ENCODE data around the gene FADS3. TPM values are rescaled to one million over a fixed set of nuclear protein-coding genes. Genes with fewer than 3 reads are reported as not detected.

FADS3 gene
- total RNA-seq, 4 donors from 2014 or later = 19.5 to 96.9 (median 31.6) TPM

- Histone ChIP-seq H3K9me3 (no peaks in the 10 kb centered on the region), H3K4me1 (no peaks in the 10 kb centered on the region), H3K4me3 (no peak overlapping the region), H3K27me3 (no peaks in the 10 kb centered on the region), H3K36me3 (no peaks in the 10 kb centered on the region), H3K27ac (no peak overlapping the region)
- DNase-seq = no peak
- in situ Hi-C loops (cut with MboI; ENCODE audit: low pct_ligation_motif_present in 1 of 4, low pct_unique_long_range_greater_than_20kb in 1 of 4, low sequenced_read_pairs in 3 of 4) = no loop called here
- WGBS, 2 donors (ENCODE audit: low coverage in 1 of 2) = 90 to 91% methylated on average over 2 to 12 of the region's 12 CpGs
- TF ChIP-seq POLR2AphosphoS5 (IDR thresholded peaks at IDR 0.05) (no peak), POLR2A (IDR thresholded peaks at IDR 0.05) (no peak), EP300 (IDR thresholded peaks at IDR 0.05; ENCODE audit: low read depth) (no peak)
- TF ChIP-seq, protein P1, sequence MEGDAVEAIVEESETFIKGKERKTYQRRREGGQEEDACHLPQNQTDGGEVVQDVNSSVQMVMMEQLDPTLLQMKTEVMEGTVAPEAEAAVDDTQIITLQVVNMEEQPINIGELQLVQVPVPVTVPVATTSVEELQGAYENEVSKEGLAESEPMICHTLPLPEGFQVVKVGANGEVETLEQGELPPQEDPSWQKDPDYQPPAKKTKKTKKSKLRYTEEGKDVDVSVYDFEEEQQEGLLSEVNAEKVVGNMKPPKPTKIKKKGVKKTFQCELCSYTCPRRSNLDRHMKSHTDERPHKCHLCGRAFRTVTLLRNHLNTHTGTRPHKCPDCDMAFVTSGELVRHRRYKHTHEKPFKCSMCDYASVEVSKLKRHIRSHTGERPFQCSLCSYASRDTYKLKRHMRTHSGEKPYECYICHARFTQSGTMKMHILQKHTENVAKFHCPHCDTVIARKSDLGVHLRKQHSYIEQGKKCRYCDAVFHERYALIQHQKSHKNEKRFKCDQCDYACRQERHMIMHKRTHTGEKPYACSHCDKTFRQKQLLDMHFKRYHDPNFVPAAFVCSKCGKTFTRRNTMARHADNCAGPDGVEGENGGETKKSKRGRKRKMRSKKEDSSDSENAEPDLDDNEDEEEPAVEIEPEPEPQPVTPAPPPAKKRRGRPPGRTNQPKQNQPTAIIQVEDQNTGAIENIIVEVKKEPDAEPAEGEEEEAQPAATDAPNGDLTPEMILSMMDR (IDR thresholded peaks at IDR 0.05) = no peak
- intact Hi-C loops (cut with DNase I; ENCODE audit: low total_unique reads) = no loop called here
Observed at GRCh38 chr11:61841636-61842527, 49.5 kb downstream of the FADS3 start.

GRCh38 chr11:61840371-61840770, 51.0 kb downstream of the FADS3 start:
- Histone ChIP-seq H3K9me3 (no peaks in the 10 kb centered on the region), H3K36me3 (no peaks in the 10 kb centered on the region), H3K4me1 (peaks cover 0 to under 1% (median 0%) of the 10 kb centered on the region in 4 donors), H3K4me3 (no peak overlapping the region), H3K27ac (no peak overlapping the region), H3K27me3 (no peaks in the 10 kb centered on the region)
- in situ Hi-C loops (cut with MboI; ENCODE audit: low pct_ligation_motif_present in 1 of 4, low pct_unique_long_range_greater_than_20kb in 1 of 4, low sequenced_read_pairs in 3 of 4) (no loop called here), intact Hi-C loops (cut with DNase I; ENCODE audit: low total_unique reads) (no loop called here)
- WGBS, 2 donors (ENCODE audit: low coverage in 1 of 2) = 91% methylated on average over 7 of the region's 7 CpGs; no CpG with 5 or more reads in 1 of the 2 donors
- no peak for DNase-seq
- no peak for TF ChIP-seq POLR2A (IDR thresholded peaks at IDR 0.05)
- TF ChIP-seq, protein P1 (IDR thresholded peaks at IDR 0.05) = no peak
- no peak for TF ChIP-seq POLR2AphosphoS5 (IDR thresholded peaks at IDR 0.05)
- no peak for TF ChIP-seq EP300 (IDR thresholded peaks at IDR 0.05; ENCODE audit: low read depth)

DNA sequence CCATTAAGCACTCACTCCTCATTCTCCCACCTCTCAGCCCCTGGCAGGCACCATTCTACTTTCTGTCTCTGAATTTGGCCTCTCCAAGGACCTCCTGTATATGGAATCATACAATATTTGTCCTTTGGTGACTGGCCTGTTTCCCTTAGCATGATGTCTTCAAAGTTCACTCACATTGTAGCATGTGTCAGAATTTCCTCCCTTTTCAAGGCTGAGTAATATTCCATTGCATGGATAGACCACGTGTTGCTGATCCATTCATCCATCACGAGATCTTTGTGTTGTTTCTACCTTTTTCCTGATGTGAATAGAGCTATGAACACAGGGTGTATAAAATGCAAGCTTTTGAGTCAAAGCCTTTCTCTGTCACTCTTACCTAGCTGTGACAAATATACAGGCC, 51.6 kb downstream of the FADS3 start:
- H3K9me3 ChIP-seq = no peaks in the 10 kb centered on the region
- WGBS, 2 donors (ENCODE audit: low coverage in 1 of 2) = 86 to 95% methylated on average over 2 of the region's 2 CpGs
- no peaks in the 10 kb centered on the region for H3K36me3 ChIP-seq
- in situ Hi-C loops (cut with MboI; ENCODE audit: low pct_ligation_motif_present in 1 of 4, low pct_unique_long_range_greater_than_20kb in 1 of 4, low sequenced_read_pairs in 3 of 4) = no loop called here
- DNase-seq = no peak
- H3K27ac ChIP-seq = no peak overlapping the region
- peaks cover 0 to 7% (median 2%) of the 10 kb centered on the region in 4 donors for H3K4me1 ChIP-seq
- intact Hi-C loops (cut with DNase I; ENCODE audit: low total_unique reads) = no loop called here
- no peaks in the 10 kb centered on the region for H3K27me3 ChIP-seq
- TF ChIP-seq POLR2A (IDR thresholded peaks at IDR 0.05) = no peak
- no peak for TF ChIP-seq POLR2AphosphoS5 (IDR thresholded peaks at IDR 0.05)
- no peak for TF ChIP-seq EP300 (IDR thresholded peaks at IDR 0.05; ENCODE audit: low read depth)
- TF ChIP-seq, protein P1 (IDR thresholded peaks at IDR 0.05) = no peak
- H3K4me3 ChIP-seq = no peak overlapping the region

DNA sequence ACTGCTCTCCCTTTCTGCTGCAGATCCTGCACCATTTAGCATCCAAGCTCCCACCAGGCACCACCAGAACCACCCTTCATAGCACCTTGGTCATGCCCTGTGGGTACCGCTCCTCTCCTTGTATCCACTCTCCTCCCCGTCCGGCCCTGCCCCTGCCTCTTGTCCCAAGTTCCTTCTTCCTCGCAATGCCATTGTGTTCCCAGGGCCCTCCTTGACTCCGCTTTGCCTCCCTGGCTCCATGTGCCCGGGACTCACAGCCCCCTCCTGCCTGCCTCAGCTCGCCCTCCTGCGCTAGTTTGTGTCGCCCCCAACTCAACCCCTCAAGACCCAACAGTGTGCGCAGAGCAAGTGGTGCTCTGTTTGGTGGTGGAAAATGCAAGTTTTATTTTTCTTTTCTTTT, 52.4 kb downstream of the FADS3 start:
- H3K27me3 ChIP-seq = no peaks in the 10 kb centered on the region
- TF ChIP-seq, protein P1 (IDR thresholded peaks at IDR 0.05) = no peak
- no peak for TF ChIP-seq POLR2A (IDR thresholded peaks at IDR 0.05)
- TF ChIP-seq POLR2AphosphoS5 (IDR thresholded peaks at IDR 0.05) = no peak
- no peak for TF ChIP-seq EP300 (IDR thresholded peaks at IDR 0.05; ENCODE audit: low read depth)
- no peaks in the 10 kb centered on the region for H3K36me3 ChIP-seq
- no peak for DNase-seq
- no peak overlapping the region for H3K27ac ChIP-seq
- 88 to 93% methylated on average over 10 of the region's 10 CpGs for WGBS, 2 donors (ENCODE audit: low coverage in 1 of 2)
- peaks cover 0 to 14% (median 4%) of the 10 kb centered on the region in 4 donors for H3K4me1 ChIP-seq
- no peaks in the 10 kb centered on the region for H3K9me3 ChIP-seq
- intact Hi-C loops (cut with DNase I; ENCODE audit: low total_unique reads) (no loop called here), in situ Hi-C loops (cut with MboI; ENCODE audit: low pct_ligation_motif_present in 1 of 4, low pct_unique_long_range_greater_than_20kb in 1 of 4, low sequenced_read_pairs in 3 of 4) (no loop called here)
- H3K4me3 ChIP-seq = no peak overlapping the region
